ENCODE data around the gene AOPEP.

AOPEP gene

GRCh38 chr9:94726495-94727191 is at the start of gene AOPEP:
AOPEP (plus strand) TSS chr9:94726699; CDS start chr9:94759784, 33,085 bp downstream.
- DNase-seq (ENCODE audit: low read depth in 2 of 2) = peak; percentile 98

GRCh38 chr9:94677929-94678328 is 48.6 kb upstream of the AOPEP start:
- DNase-seq (ENCODE audit: low read depth in 2 of 2) = no peak

- DNase-seq (ENCODE audit: low read depth in 2 of 2) = no peak
Observed at GRCh38 chr9:94679587-94679986, 46.9 kb upstream of the AOPEP start.

- no peak for DNase-seq (ENCODE audit: low read depth in 2 of 2)
Observed at GRCh38 chr9:94680020-94680419, 46.5 kb upstream of the AOPEP start.

- no peak for DNase-seq (ENCODE audit: low read depth in 2 of 2)
Observed at GRCh38 chr9:94680621-94681020, 45.9 kb upstream of the AOPEP start.

GRCh38 chr9:94681508-94681907 is 45.0 kb upstream of the AOPEP start:
- DNase-seq (ENCODE audit: low read depth in 2 of 2) = peak; percentile 15 to 30

GRCh38 chr9:94685359-94685758 is 41.1 kb upstream of the AOPEP start:
- DNase-seq (ENCODE audit: low read depth in 2 of 2) = no peak

GRCh38 chr9:94687451-94687850 is 39.0 kb upstream of the AOPEP start:
- DNase-seq (ENCODE audit: low read depth in 2 of 2) = no peak

GRCh38 chr9:94690344-94690743 is 36.2 kb upstream of the AOPEP start:
- no peak for DNase-seq (ENCODE audit: low read depth in 2 of 2)

- DNase-seq (ENCODE audit: low read depth in 2 of 2) = no peak
Observed at GRCh38 chr9:94692601-94693000, 33.9 kb upstream of the AOPEP start.

GRCh38 chr9:94693485-94694204 is 32.9 kb upstream of the AOPEP start:
- DNase-seq (ENCODE audit: low read depth in 2 of 2) = no peak

GRCh38 chr9:94696545-94696944 is 30.0 kb upstream of the AOPEP start:
- DNase-seq (ENCODE audit: low read depth in 2 of 2) = no peak

GRCh38 chr9:94697972-94698581 is 28.4 kb upstream of the AOPEP start:
- no peak for DNase-seq (ENCODE audit: low read depth in 2 of 2)

GRCh38 chr9:94699715-94700373 is 26.7 kb upstream of the AOPEP start:
- no peak for DNase-seq (ENCODE audit: low read depth in 2 of 2)

- DNase-seq (ENCODE audit: low read depth in 2 of 2) = no peak
Observed at GRCh38 chr9:94700445-94700844, 26.1 kb upstream of the AOPEP start.

GRCh38 chr9:94703488-94704140 is 22.9 kb upstream of the AOPEP start:
- DNase-seq (ENCODE audit: low read depth in 2 of 2) = no peak

- DNase-seq (ENCODE audit: low read depth in 2 of 2) = no peak
Observed at GRCh38 chr9:94705162-94705702, 21.3 kb upstream of the AOPEP start.

- no peak for DNase-seq (ENCODE audit: low read depth in 2 of 2)
Observed at GRCh38 chr9:94706922-94707321, 19.6 kb upstream of the AOPEP start.

- no peak for DNase-seq (ENCODE audit: low read depth in 2 of 2)
Observed at GRCh38 chr9:94713436-94714215, 12.9 kb upstream of the AOPEP start.

- DNase-seq (ENCODE audit: low read depth in 2 of 2) = no peak
Observed at GRCh38 chr9:94714494-94714893, 12.0 kb upstream of the AOPEP start.

GRCh38 chr9:94717761-94718160 is 8.7 kb upstream of the AOPEP start:
- no peak for DNase-seq (ENCODE audit: low read depth in 2 of 2)

Measured in stimulated activated CD4-positive, alpha-beta T cell treated with anti-CD3 and anti-CD28 coated beads, Interleukin-1b, Interleukin-23, amount 100 ng/mL, for 1 hour (primary cell).